Measurements from ENCODE around the gene TMEM154.
"Not testable (repeated sequence)": the region's sequence is repeated elsewhere in the genome, so short reads cannot be mapped to it uniquely, and the experiment has no call there.

The TMEM154 gene

GRCh38 chr4:152666946-152667345, 12.9 kb downstream of the TMEM154 start:
- TF ChIP-seq CTCF (conservative IDR thresholded peaks at IDR 0.05): no peak
- no peak for TF ChIP-seq ZFX (IDR thresholded peaks at IDR 0.05)
- H3K27ac ChIP-seq: no peak overlapping the region

- no peak overlapping the region for H3K27ac ChIP-seq
- no peak for TF ChIP-seq ZFX (IDR thresholded peaks at IDR 0.05)
- no peak for TF ChIP-seq CTCF (conservative IDR thresholded peaks at IDR 0.05)
These were observed 14.0 kb downstream of the TMEM154 start for GRCh38 chr4:152665691-152666395.

DNA sequence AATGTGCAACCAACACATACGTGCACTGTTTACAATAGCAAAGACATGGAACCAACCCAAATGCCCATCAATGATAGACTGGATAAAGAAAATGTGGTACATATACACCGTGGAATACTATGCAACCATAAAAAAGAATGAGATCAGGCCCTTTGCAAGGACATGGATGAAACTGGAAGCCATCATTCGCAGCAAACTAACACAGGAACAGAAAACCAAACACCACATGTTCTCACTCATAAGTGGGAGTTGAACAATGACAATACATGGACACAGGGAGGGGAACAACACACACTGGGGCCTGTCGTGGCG, 15.8 kb downstream of the TMEM154 start:
- H3K27ac ChIP-seq: not testable (repeated sequence)

- no peak for TF ChIP-seq CTCF (conservative IDR thresholded peaks at IDR 0.05)
- no peak for TF ChIP-seq ZFX (IDR thresholded peaks at IDR 0.05)
- H3K27ac ChIP-seq: no peak overlapping the region
These were observed 16.4 kb downstream of the TMEM154 start for GRCh38 chr4:152663203-152664066.

- TF ChIP-seq ZFX (IDR thresholded peaks at IDR 0.05) (no peak), CTCF (conservative IDR thresholded peaks at IDR 0.05) (no peak)
- no peak overlapping the region for H3K27ac ChIP-seq
These were observed 18.1 kb downstream of the TMEM154 start for GRCh38 chr4:152661649-152662048.

GRCh38 chr4:152660526-152660925, 19.3 kb downstream of the TMEM154 start:
- TF ChIP-seq CTCF (conservative IDR thresholded peaks at IDR 0.05) (no peak), ZFX (IDR thresholded peaks at IDR 0.05) (no peak)
- no peak overlapping the region for H3K27ac ChIP-seq

- TF ChIP-seq ZFX (IDR thresholded peaks at IDR 0.05): no peak
- TF ChIP-seq CTCF (conservative IDR thresholded peaks at IDR 0.05): no peak
- no peak overlapping the region for H3K27ac ChIP-seq
These were observed 20.0 kb downstream of the TMEM154 start for GRCh38 chr4:152659806-152660205.
